ENCODE data around the gene TMEM51.

TMEM51 gene

GRCh38 chr1:15196807-15197530 lies 43.4 kb downstream of the TMEM51 start:
- no peak for DNase-seq (ENCODE audit: low spot score)

- no peak for DNase-seq (ENCODE audit: low spot score)
Observed at GRCh38 chr1:15197591-15198447, 44.3 kb downstream of the TMEM51 start.

GRCh38 chr1:15198684-15199083 lies 45.1 kb downstream of the TMEM51 start:
- no peak for DNase-seq (ENCODE audit: low spot score)

GRCh38 chr1:15201221-15201620 lies 47.7 kb downstream of the TMEM51 start:
- no peak for DNase-seq (ENCODE audit: low spot score)

- DNase-seq (ENCODE audit: low spot score) = no peak
Observed at GRCh38 chr1:15201849-15202551, 48.5 kb downstream of the TMEM51 start.

- DNase-seq (ENCODE audit: low spot score) = no peak
Observed at GRCh38 chr1:15204931-15205330, 51.4 kb downstream of the TMEM51 start.

GRCh38 chr1:15205586-15206346 lies 52.2 kb downstream of the TMEM51 start:
- no peak for DNase-seq (ENCODE audit: low spot score)

- no peak for DNase-seq (ENCODE audit: low spot score)
Observed at GRCh38 chr1:15206418-15207030, 53.0 kb downstream of the TMEM51 start.

GRCh38 chr1:15207031-15207828 lies 53.7 kb downstream of the TMEM51 start:
- no peak for DNase-seq (ENCODE audit: low spot score)

- no peak for DNase-seq (ENCODE audit: low spot score)
Observed at GRCh38 chr1:15207829-15208429, 54.4 kb downstream of the TMEM51 start.

- no peak for DNase-seq (ENCODE audit: low spot score)
Observed at GRCh38 chr1:15210651-15211375, 57.3 kb downstream of the TMEM51 start.

- no peak for DNase-seq (ENCODE audit: low spot score)
Observed at GRCh38 chr1:15211424-15211823, 57.9 kb downstream of the TMEM51 start.

- DNase-seq (ENCODE audit: low spot score) = no peak
Observed at GRCh38 chr1:15212216-15212953, 58.8 kb downstream of the TMEM51 start.

- DNase-seq (ENCODE audit: low spot score) = no peak
Observed at GRCh38 chr1:15212954-15213291, 59.4 kb downstream of the TMEM51 start.

GRCh38 chr1:15213341-15213821 lies 59.8 kb downstream of the TMEM51 start:
- no peak for DNase-seq (ENCODE audit: low spot score)

GRCh38 chr1:15214527-15214926 lies 61.0 kb downstream of the TMEM51 start:
- peak; percentile 81 for DNase-seq (ENCODE audit: low spot score)

GRCh38 chr1:15215116-15215515 lies 61.6 kb downstream of the TMEM51 start:
- DNase-seq (ENCODE audit: low spot score) = no peak

GRCh38 chr1:15217654-15218053 lies 64.1 kb downstream of the TMEM51 start:
- DNase-seq (ENCODE audit: low spot score) = no peak
